HG03064 (cell line): ENCODE measurements around the gene ACO2.
"Not testable (repeated sequence)": the region's sequence is repeated elsewhere in the genome, so short reads cannot be mapped to it uniquely, and the experiment has no call there.

Experiments used
- ATAC-seq: cut with Tn5 transposase; IDR thresholded peaks from one replicate; pipeline ENCODE4 v1.9.1; 2021; ENCODE audit warnings: low read depth; ENCODE audit not compliant: unreplicated experiment

Gene ACO2

DNA sequence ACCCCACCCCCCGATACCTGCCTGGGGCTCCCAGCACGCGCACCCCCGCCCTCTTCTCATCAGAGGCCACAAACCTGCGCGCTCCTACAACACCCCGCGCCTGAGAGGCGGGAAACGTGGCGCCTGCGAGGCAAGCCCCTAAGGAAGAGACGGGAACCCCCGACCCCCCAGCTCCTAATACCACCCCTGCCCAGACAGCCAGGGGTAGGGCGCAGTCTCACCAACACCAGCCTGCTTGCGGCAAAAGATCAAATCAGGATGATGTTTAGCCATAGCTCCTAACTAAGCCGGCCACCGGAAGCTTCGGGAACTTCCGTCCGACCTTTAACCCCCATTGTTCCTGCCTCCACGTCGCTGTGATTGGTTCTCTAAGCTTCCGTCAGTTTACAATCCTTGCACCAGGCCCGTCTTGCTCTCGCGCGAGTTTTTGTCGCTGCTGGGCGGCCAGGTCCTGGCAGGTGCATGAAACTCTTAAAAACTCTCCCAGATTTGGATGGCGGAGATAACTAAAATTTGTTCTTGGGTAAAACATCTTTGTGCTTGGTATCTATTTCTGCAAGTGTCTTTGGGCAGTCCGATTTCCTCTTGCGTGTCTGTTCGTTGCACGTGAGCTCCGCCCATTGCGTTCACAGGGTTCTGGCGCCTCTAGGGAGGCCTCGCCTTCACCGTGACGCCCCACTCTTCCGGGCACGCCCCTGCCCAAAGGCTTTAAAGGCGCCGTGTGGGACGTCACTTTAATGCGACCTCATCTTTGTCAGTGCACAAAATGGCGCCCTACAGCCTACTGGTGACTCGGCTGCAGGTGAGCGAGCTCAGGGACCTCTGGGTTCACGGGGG, at the start of gene ACO2, which contains the start of gene PHF5A:
Gene ACO2, plus strand, starts transcription at position 737 of the 837 bp plus-strand sequence. Its CDS starts 30 bp downstream, at position 767.
Gene PHF5A, minus strand, starts transcription at position 312 of the 837 bp plus-strand sequence. Its CDS starts 39 bp downstream, at position 273.
- peak; percentile 74 for ATAC-seq

DNA sequence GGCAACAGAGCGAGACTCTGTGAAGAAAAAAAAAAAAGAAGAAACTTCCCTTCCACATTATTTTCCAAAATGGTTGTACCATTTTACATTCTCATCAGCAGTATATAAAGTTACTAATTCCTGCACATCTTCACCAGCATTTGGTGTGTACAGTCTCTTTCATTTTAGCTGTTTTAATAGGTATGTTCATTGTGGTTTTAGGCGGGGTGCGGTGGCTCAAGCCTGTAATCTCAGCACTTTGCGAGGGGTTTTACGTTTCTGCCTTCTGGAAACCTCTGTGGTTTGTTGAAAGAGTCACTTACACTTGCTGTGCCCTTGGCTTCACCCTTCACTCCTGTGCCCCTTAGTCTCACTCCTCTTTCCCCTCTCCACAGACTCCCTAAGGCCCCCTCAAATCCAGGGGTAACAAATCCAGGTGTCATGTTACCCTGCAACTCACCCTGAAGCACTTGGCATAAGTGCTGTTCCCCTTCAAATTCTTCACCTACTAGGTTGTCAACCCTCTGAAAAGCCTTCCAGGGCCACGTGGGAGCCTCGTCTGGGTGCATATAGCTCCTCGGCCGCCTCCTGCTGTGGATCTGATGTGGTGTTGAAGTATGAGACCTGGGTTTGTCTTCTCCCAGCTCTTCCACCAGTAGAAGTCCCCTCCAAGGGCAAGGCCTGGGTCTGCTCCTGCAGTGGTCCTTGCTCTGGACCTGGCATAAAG, 43.1 kb upstream of the ACO2 start:
- ATAC-seq, result no peak

DNA sequence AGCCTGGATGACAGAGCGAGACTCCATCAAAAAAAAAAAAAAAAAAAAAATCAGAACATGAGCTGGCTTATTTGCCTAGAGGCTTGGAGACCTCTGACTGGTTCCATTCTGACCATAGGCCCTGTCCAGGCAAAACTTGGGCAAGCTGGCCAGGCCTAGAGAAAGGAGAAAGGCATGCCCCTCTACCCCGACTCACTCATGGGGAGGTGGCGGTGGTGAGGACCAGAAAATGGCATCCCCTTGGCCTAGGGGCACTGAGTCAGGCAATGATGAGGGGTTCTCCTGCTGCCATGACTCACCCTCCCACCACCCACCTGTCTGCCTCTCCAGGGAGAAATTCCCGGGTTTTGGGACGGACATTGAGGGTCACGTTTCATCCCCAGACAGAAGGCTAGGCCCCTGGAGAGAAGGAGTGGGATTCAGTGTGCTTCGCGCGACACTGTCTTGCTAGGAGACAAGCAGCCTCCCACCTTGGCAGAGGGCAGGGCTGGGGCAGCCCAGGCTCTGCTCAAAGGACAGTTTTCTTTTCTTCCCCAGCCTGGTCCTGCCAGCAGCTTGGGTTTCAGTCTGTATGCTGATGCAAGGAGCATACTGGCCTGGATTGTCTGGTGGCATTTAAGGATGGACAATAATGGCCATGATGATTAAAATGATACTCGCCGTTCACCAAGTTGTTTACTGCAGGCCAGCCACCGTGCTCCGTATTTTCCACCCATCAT, 39.5 kb upstream of the ACO2 start:
- ATAC-seq, result no peak

DNA sequence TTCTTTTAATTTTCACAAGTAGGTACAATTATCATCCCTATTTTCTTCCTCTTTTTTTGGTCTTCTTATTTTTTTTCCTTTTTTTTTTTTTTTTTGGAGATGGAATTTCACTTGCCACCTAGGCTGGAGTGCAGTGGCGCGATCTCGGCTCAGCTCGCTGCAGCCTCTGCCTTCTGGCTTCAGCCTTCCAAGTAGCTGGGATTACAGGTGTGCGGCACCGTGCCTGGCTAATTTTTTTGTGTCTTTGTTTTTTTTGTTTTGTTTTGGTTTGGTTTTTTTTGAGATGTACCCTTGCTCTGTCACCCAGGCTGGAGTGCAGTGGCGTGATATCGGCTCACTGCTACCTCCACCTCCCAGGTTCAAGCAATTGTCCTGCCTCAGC, 39.0 kb upstream of the ACO2 start:
- ATAC-seq, result no peak

DNA sequence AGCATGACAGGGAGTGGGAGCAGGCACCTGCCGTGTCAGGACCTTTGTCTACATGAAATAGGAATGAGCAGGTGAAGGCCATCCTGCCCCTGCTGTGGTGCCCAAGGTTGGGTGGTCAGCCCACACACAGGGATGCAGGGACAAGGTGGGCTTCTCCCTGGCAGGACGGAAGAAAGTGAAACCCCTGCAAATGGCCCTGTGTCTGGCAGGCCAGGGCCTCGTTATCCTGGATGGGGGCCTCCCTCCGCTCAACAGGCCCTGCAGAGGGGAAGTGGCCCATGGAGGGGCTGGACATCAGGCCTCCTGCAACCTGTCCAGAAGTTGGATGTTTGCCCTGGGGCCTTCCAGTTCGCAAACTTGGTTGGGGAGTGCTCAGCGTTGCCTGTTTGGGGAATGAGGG, 37.3 kb upstream of the ACO2 start:
- no peak for ATAC-seq

DNA sequence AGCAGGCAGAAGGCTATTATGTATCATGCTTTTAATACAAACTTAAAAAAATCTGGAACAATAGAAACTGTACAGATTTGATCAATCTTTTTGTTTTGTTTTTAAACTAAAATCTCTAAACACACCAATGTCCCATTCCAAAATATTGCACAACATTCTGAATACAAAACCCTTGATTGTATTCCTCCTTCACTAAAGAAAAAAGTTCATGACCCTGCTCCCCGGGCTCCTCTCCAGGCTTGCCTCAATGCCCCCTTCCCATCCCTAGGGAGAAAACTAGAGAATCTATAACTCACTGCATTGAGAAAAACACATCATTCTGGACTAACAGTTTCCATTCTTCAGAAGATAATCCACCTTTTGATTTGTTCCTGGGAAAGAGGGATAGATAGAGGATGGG, 35.4 kb upstream of the ACO2 start:
- not testable (repeated sequence) for ATAC-seq

DNA sequence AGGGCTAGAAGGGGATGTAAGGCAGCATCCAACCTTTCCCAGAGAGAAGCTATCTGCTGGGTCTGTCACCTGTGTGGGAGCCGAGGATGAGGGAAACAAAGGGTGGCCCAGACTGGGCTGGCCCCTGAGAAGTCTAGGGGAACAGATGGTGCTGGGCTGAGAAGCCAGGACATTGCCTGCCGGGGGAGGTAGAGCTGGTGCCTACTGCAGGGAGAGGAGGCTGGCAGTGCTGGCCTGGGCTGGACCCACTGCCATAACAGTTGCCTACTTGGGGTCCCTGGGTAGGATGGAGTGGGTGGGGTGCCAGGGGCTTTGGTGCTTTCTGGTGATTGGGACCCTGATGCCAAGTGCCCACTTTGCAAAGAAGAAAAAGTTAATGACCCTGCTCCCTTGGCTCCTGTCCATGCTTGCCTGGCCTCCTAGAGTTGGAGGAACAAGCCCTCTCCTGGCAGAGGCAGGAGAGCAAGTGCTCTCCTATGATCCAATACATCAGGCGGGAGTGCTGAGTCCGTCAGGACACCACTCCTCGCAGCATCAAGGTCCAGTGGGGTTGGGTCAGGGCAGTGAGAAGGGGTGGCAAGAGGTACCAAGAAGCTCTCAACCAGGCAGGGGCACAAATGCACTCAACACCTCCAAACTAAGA, 34.4 kb upstream of the ACO2 start:
- not testable (repeated sequence) for ATAC-seq

DNA sequence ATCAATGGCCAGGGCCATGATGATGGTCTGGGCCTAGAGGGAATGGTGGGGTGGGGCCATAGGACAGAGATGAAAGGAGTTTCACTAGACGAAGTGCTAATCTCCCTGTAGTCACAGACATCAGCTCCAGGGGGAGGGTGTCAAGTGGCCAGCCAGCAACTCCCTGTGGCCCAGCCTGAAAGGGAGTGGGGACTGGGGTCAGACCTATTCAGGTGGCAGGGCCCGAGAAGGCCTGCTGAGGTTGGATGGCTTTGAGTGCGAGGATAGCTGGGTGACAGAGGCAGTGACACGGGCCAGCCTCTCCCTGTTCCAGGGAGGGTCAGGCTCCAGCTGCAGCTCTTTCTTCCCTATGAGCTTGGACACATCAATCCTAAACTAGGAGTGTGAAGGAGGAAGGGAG, 33.4 kb upstream of the ACO2 start:
- no peak for ATAC-seq

DNA sequence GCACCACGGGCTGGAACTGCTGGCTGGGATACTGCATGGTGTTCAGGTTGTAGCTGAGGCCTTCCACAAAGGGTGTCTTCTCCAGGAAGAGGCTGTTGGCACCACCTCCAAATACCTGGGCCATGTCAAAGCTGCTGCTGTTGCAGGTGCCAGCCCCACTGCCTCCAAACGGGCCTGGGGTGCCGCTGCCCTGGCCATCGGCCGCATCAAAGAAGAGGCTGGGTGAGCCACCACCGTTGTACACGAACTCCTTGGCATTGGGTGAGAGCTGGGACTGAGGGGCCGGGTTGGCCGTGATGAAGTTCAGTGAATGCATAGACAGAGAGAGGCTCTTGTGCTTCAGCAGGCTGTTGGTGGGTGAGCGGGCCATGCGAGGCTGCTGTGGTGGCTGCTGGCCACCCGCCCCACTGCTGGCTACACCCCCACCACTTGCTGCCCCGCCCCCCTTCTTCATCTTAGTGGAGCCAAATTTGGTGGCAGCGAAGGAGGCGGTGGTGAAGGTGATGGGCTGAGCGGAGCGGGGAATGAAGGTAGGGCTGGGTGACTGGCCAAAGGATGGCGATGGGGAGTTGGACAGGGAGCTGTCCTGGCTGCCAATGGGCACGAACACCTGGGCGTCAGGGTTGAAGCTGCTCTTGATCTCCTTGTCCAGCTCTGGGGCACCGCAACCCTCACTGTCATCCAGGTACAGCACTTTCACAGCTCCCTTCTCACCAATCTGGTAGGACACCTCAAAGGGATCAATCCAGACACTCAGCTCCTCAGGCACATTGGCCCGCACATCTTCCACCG, 32.4 kb upstream of the ACO2 start:
- ATAC-seq, result no peak

DNA sequence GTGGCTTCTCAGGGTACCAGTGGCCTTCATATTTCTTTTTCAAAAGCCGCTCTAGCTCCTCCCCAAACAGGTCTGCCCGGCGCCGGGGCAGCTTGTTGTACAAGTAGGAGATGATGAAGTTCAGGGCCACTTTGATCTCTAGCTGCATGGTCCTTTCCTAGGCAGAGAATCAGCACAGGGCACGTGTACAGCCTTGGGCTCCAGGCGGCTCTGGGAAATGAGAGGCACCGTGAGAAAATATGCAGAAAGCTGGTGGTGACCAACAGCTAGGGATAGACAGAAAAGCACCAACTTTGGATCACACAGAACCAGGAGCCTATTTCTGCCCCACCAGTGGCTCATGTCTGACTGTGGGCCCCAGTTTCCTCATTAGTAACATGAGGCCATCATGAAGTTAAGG, 31.7 kb upstream of the ACO2 start:
- no peak for ATAC-seq

DNA sequence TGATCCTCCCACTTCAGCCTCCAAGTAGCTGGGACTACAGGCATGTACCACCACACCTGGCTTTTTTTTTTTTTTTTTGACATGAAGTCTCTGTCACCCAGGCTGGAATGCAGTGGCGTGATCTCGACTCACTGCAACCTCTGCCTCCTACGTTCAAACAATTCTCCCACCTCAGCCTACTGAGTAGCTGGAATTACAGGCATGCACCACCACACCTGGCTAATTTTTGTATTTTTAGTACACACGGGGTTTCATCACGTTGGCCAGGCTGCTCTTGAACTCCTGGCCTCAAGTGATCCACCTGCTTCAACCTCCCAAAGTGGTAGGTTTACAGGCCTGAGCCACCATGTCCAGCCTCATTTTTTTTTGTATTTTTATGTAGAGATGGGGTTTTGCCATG, 28.4 kb upstream of the ACO2 start:
- not testable (repeated sequence) for ATAC-seq

DNA sequence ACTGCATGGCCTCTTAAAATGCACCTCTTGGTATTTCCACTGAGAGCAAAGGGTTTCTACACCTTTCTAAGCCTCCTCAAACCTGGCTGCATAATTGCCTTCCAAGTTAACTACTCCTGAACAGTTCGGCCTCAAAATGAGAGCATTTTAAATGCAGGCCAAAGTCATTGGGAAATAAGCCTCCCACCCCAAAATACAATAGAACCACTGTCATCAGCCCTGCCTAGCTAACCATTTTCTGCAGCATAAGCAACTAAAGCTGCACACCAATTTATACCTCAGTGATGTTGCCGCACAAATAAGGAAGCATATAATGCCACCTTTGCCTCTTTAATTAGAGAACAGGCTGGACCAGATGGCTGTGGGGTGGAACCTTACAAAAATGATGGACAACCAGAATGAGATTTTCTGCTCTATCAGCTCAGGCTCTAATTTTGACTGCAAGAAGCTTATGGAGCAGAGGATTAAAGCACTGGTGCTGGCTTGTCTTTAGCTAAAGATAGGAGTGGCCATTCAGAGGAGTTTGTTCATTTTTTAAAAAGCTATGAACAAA, 26.6 kb upstream of the ACO2 start:
- ATAC-seq, result no peak

DNA sequence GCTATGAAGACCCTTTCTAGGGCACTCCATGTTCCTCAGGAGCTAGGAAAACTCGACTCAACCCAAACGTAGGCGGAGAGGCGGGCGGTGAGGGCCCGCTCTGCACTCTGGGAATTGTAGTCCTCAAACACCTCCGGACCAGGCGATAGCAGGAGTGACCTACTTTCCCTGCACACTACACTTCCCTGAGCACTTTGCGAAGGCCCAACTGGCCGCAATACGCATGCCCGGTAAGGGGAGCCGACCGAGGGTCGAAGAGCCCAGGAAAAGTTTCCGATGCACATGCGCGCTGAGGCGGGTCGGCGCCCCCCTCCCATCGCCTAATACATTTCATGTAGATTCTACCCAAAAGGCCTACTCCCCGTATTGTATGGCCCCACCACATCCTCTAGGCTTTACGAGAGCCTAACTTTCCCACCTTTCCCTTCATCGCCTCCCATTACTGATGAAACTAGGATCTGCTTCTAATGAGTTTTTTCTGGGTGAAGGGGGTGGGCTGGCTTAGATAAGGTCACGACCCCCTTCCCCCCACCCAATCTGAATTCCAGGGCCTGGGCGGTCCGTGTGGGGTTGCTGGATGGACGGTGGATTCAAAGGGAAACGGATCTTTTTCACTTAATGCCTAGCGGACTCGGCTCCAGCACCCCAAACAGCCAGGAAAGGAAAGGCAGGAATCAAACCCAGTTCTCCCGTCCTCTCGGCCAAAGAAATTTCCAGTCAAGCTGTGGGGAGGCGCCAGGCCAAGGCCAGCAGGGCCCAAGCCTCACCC, 24.4 kb upstream of the ACO2 start:
- ATAC-seq, result peak; percentile 40

DNA sequence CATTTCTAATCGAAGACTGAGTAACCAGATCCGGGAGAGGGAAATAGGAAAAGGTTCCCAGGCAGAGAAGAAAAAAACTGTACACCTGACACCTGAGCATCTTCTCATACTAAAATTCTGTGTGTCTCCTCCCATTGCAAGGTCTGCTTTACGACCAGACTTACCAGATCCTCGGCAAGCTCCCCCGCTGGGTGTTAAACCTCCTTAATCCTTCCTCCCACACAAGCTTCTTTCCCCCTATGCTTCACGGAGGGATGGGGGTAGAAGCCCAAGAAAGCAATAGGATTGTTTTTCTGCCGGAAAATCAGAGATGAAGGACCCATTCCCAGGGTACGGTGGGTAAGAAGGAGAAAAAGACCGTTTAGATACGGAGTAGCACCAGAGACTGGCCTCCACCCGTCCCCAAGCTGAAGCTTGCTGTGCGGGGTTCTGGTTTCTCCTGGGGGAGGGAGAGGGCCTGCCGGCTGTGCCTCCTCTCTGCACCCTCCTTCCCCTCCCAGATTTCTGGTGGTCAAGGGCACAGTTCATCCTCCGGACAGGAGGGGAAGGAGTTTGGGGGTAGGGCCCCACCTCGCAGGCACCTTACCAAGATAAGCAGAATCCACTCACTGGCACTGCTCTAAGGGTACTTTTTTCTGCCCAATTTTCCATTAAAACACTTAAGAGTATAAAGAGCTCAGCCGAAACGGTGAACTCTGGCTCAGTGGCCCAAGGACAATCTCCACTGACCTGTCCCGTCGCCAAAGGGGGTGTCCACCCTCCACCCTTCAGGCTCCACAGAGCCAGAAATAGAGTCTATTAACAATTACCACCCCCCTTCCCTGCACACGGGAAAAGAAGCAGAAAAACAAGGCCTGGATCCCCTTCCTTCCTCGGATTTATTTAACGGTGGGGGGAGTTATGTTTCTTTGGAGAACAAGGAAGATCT, 23.5 kb upstream of the ACO2 start:
- no peak for ATAC-seq

DNA sequence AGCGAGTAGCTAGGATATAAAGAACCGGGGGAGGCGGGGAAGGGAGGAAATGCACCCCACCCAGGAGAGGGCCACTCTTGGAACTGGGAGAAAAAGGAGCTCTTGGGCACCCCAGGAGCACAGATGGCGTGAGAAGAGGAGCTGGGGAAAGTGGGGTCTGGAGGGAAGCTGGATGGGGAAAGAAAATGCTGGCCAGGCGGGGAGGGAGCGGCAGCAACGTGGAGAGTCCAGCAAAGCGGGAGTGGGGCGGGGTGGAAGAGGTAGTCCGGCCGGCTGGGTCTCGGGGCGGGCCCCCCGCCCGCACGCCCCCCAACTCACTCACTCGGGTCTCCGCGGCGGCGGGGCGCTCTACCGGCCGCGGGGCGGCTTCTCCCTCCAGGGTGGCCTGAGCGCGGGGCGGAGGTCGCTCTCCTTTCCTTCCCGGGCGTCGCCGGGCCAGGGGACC, 22.8 kb upstream of the ACO2 start:
- ATAC-seq, result no peak

DNA sequence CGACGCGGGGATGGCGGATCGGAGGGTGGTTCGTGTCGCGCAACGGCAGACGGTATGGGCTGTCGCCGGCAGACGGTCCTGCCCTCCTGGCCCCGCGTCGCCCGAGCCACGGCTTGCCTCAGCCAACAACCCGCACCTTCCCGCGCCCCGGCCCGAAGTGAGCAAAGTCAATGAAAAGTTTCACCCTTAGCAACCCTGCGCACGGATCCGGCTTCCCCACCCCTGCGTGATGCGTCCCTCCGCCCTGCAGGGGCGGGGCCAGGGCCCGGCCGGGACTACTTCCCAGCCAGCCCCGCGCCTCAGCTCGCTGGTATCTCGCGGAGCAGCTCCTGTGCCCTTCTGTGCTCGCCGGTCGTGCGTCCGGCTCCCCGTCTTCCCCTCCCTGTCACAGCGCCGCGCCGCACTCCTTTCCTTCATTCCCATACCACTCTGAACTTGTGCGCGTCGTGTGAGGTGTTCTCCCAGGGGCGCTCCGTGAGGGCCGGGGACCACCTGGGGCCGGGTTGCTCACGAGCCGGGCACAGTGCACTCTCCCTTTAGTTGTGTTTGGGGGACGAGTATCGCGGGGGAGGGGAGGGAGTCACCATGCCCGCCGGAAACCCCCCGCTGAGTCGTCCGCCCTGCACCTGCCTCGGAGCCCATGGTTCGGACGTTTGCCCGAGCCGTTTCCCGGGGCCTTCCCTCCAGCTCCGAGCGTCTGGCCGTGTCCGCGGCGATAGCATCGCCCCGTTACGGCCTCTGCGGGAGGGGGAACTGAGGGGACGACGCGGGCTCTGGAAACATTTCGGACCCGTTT, 22.1 kb upstream of the ACO2 start, which contains the start of gene TOB2:
Gene TOB2, minus strand, starts transcription at position 163 of the 796 bp plus-strand sequence. CDS start 9,456 bp downstream, outside the sequence.
- ATAC-seq, result peak; percentile 37
